Kasumi-1 (cell line): ENCODE measurements around the gene RRAGC.
"Not testable (repeated sequence)": the region's sequence is repeated elsewhere in the genome, so short reads cannot be mapped to it uniquely, and the experiment has no call there.

Experiments used
- DNase-seq, 2 experiments: peaks; one replicate each; lab custom pipeline; 2025; lab: John Stamatoyannopoulos, UW

Gene RRAGC

DNA sequence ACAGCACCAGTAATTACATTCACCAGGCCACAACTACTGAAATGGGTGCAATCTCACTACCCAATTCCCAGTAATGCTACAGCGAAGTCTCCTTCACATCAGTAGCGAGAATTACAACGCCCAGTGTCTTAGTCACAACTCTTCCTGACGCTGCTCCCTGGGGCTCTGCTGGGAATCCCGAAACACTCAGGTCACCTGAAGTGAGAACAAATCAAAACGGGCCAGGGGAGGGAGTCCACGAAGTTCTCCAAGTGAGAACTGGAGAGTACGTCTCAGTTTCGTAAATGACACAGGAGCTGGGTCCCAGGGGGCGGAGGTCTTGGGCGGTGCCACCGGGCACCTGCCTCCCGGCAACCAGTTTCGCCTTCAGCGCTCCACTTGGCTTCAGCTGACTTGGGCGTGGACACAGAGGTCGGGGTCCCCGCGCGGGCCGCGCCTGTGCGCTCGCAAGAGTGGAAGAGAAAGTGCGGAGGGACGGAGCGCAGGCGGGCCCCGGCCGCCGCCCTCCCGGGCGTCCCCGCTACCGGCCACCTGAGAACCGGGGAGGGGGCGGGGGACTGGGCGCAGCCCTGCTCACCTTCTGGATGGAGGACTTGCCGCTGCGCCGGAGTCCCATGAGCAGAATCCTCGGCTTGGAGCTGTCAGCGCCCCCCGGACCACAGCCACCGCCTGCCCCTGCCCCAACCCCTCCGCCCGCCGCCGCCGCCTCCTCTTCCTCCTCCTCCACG, 575 bp downstream of the RRAGC start:
- DNase-seq, result peak; percentile 15 to 20

DNA sequence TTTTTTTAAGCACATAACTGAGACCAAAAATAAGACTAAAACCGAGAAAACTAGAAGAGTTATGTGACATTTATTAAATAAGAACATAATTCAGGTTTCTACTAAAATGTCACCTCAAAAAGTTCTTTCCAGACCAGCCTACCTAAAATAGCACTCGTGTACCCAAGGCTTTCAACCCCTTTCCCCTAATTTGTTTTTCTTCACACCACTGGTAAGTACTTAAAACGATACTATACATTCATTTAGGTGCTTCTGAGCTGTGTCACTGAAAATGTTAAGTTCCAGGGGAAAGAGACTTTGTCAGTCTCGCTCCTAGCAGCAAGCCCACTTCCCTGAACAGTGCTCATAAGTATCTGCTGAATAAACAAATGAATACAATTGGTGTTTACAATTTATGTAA, 6.8 kb downstream of the RRAGC start:
- DNase-seq, result no peak

DNA sequence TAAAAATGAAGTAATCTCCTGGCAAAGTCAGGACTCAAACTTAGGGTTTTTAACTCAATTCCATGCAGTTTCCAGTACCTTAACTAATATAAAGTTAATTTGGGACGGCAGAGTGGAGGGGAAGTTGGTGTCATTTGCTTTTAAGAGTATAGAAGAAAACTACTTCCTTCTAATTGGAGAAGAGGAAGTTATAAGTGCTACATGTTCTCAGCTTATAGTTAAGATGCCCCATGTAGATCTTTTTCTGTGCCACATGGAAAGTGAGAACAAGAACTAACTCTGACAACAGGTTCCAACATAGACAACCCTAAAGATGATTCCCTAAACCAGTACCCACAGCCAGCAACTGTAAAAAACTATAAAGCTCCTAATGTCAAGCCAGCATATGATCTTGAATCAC, 11.5 kb downstream of the RRAGC start:
- DNase-seq, result peak; percentile 90 to 94

DNA sequence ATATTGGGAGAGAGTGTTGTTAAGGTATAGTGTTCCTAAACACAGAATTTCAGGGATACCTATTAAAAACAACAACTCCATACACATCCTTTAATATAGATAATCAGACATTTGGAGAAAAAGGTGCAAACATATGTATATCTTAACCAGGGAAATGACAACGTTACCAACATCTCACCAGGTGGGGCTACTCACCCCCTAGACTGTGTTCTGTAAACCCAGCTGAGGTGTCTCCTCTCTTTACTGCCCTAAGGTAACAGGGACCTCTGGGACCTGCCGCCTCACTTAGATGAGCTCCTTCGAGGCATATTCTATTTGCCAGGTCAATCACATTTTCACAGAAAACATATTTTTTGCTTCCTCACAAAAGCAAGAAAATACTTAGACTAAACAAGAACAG, 13.4 kb downstream of the RRAGC start:
- no peak for DNase-seq

DNA sequence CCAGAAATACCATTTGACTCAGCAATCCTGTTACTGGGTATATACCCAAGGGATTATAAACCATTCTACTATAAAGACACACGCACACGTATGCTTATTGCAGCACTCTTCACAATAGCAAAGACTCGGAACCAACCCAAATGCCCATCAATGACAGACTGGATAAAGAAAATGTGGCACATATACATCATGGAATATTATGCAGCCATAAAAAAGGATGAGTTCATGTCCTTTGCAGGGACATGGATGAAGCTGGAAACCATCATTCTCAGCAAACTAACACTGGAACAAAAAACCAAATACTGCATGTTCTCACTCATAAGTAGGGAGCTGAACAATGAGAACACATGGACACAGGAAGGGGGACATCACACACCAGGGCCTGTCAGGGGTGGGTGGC, 14.5 kb downstream of the RRAGC start:
- DNase-seq, result not testable (repeated sequence)

DNA sequence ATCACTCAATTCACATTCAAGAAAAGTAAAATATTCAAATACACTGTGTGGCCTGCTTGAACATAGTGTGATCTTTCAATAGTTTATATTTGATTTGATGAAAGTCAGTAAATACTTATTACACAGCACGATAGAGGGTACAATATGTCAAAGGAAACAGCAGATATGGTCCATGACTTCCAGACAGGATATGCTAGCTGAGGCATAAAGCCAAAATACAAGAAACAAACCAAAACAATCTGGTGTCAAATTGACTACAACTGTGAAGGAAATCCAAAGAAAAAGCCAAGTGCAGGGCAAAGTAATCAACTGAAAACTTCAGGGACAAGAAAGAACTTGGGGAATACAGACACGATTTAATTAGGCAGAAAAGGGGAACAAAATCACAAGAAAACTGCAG, 19.3 kb downstream of the RRAGC start:
- DNase-seq, result no peak

DNA sequence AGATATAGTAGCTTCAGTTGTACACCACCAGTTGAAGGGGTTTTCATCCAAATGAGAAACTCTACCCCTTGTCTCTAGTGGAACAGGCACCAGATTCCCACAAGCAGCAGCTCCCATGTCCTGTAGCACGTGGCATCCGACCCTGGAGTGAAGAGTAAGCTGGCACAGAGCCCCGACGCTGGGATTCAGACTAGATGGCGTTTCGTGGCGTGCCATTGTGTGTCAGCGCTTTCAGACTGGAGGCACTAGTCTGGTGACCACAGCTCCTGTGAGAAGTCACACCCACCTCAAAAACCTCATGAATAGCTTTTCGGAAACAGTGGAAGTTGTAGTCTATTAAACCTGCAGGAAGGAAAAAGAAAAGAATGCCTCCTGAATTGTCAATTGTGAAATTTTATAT, 20.2 kb downstream of the RRAGC start:
- DNase-seq, result no peak

DNA sequence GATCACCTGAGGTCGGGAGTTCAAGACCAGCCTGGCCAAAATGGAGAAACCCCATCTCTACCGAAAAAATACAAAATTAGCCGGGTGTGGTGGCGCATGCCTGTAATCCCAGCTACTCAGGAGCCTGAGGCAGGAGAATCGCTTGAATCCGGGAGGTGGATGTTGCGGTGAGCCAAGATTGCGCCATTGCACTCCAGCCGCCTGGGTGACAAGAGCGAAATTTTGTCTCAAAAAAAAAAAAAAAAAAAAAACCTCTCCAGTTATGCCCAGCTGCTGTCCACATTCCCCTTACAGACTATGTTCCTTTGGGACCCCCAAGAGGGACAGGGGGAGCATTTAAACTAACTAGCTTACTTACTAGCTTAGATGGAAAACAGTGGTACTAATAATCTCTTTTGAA, 23.3 kb downstream of the RRAGC start:
- not testable (repeated sequence) for DNase-seq

DNA sequence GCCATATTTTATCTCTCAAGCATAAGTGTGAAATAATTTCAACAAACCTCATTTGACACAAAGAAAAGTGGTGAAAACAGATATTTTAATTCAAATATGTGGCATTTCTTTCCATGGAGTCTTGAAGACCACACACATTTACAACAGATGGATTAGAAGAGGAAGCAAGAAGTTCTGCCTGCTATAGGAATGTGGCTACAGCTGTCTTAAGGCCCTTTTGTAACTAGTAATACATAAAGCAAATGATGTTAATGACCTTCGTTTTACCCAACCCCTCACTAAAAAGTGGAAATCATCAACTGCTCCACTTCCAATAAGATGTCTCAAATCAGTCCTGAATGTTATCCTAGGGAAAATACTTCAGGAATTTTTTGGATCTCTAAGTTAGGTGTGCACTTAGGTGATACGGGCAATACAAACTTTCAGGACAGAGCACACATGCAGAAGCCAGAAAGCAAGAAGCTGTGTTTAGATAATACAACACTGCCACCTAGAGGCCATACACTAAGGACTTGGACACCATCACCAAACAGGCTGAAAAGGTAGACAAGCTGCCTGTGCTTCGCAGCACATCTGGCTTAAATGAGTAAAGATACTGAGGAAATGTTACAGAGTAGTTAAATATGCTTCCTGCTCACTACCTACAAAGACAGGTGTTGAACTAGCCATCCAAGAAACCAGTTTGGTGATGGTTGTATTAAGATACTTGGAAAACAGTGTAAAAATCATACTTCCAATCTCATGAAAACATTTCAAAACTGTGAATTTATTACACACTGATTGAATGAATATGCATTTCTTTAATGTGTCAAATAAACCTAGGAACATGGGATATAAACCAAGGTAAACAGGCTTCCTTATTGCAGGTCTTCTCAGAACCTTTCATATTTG, 24.4 kb downstream of the RRAGC start:
- peak; percentile 92 to 93 for DNase-seq

DNA sequence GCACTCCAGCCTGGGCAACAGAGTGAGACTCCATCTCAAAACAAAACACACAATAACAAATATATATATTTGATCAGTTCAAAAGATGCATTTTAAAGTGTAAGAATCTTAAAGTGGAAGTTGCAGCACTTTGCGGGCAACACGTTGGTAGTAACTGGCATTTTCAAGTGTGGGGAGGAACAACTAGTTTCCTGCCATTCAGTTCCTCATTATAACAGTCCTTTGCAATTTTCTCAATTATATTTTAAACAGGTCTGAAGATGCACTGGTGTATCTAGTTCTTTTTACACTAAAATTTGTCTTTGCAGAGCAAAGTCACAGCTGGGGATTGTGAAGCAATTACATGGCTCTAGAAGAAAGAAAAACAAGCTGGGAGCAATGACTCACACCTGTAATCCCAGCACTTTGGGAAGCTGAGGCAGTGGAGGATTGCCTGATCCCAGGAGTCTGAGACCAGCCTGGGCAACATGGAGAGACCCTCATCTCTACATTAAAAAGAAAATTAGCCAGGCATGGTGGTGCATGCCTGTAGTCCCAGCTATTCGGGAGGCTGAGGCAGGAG, 25.3 kb downstream of the RRAGC start:
- peak; percentile 72 to 79 for DNase-seq

DNA sequence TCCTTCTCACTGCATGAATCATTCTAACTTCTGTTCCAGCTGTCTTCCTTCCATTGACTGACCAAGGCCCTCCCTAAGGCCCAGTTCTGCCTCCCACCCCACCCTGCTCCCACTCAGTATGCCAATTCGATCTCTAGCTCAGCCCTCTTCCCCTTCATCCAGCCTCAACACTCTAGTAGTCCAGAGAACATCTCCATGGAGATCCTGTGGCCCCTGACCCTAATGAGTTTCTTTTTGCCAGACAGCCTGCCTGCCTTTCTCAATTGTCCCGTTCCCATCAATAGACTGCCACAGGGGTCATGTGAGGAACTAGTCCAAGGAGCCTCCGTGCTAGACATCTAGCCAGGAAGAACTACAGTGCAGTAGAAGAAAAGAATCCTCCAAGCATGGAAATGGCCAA, 26.4 kb downstream of the RRAGC start:
- DNase-seq, result no peak

DNA sequence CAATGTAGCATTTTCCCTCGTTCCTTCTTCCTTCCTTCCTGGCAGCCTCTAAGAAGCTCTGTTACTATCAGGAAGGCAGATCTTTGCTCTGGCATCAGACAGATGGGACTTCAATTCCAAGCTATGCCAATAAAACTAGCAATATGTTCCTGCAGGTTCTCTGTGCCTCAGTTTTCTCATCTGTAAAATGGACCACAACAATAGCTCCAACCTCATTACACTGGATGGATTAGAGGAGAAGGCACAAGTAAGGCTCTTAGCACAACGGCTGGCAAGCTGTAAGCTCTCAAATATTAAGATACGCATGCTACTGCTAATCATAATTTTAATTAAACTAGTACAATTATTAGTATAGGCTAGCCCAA, 27.2 kb downstream of the RRAGC start:
- no peak for DNase-seq

DNA sequence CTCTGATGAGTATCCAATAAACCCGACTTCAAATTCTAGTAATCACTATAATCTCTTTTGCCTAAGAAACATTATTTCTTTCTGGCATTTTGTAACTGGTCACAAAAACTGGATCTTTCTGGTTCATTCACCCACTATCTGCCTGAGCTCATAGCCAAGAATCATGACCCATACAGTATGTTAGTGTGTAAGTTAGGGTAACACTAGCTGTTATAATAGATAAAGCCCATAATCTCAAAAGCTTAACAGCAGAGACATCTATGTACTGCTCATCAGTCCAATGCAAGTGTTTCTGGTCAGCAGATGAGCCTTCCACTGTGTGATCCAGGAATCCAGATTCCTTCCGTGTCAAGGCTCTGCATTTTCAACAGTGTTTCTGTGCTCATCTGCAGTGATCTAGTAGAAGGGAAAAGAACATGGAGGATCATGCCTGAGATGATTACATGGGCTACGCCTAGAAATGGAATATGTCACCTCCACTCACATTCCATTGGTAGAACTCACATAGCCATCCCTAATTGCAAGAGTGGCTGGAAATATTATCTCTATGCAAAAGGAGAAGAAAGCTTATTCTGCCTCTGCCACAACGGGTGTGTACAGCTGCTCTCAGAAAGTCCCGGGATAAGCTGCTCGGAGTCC, 27.7 kb downstream of the RRAGC start:
- DNase-seq, result no peak

DNA sequence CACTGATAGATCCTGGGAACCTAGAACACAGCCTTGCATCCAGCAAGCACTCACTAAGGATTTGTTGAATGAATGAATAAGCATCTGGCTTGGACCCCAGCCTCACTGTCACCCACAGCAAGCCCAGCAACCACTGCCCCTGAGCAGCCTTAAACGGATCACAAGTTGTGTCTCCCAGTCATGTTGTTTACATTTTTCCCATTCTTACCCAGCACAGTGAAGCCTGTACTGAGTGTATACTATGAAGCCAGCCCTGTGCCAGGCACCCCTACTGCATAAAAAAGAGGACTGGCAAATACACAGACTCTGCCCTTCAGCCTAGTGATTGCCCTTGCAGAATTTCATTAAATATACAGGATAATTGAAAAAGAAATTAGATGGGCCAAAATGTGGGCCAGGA, 30.2 kb downstream of the RRAGC start:
- DNase-seq, result no peak

DNA sequence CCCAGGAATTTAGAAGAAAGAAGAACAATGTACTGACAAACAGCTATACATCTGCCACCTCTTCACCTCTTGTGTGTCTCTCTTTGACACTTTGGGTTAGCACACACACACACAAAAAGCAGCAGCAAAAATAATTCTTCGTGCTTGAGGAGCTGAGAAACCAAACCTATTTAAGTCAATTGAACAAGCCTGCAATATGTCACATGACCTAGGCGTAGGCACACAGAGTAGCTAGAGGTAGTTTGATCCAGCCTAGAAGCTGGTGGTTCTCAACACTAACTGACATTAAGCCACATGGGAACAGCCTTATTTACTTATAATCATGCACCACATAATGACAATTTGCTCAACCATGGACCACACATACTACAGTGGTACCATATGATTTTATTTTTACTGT, 32.3 kb downstream of the RRAGC start:
- DNase-seq, result no peak

DNA sequence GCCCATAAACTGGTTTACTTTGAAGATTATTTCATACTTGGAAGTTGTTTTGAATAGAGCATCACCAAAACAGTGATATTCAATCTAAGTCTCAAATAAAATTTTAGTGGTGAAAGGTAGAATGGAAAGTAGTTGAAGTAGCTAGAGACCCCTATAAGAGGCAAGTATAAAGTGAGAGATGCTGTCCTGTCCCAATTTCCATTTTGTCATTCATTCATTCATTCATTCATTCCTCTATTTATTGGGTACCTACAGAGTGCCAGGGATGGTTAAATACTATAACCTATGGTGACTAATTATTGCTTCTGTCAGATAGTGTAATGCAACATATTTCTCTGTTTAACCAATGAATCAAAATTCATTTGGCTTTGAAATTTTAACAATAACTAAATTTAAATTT, 32.7 kb downstream of the RRAGC start:
- DNase-seq, result no peak

DNA sequence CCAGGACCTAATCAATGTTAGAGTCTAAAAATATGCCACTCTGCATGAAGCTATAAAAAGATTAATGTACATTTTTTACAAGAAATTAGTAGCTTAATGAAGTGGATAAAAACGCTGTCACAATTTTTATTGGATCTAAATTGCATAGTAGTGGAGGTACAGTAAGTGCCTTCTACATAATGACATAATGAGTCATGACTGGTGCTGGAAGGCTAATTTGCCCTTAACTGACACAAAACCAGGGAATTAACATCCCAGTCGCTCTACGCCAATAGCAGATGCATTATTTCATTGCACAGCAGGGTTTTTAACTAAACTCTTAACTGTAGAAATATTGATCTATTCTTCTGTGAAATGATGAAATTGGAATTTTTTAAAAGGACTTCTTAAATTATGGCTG, 33.3 kb downstream of the RRAGC start:
- DNase-seq, result no peak

DNA sequence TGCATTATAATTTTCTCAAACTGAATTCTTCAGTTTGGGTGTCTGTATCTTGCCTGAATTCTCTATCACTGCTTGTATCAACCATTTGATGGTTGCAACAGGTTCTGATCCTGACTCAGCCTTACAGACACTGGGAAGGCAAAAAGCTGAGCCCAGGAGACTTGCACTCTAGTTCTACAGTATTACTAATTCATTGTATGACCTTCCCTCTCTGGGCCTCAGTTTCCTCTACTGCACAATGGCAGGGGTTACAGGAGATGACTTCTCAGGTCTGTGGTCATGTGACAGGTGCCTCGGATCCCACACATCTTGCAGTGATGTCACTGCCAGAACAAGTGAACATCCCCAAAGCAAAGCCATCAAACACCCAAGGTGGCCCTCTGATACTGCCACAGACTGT, 38.7 kb downstream of the RRAGC start:
- no peak for DNase-seq

DNA sequence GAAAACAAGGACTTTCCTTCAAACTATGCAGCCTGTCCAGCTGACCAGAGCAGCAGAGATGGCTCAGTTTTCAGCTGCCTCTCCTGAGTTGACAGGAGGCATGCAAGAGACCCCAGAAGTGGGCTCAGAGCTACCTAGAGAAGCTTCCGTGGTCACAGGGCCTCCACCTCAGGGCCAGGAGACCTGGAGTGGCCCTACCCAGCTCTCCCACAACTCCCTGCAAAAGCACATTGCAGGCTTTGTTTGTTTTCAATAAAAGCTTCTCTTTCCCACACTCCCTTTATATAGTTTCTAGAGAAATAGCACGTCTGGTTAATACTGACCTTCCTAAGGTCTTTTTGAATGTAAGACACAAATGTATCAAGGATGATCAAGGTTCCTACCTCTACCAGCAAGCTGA, 40.1 kb downstream of the RRAGC start:
- DNase-seq, result no peak

DNA sequence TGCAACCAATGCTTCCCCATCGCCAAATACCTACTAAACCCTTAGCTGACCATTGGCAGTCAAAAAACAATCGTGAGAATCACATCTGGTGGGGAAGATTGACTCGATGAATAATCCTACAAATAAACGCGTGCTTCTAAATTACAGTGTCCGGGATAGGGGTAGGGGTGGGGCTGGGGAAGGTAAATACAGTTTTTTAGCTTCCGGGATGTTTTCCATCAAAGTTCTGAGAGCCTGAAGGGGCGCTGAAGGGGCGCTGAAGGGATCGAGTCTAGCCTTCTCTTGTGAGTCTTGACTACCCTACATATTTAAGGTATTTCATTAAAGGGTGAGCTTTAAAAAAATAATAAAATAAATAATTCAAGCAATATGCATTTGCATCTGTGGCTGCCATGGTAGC, 40.5 kb downstream of the RRAGC start:
- DNase-seq, result no peak

DNA sequence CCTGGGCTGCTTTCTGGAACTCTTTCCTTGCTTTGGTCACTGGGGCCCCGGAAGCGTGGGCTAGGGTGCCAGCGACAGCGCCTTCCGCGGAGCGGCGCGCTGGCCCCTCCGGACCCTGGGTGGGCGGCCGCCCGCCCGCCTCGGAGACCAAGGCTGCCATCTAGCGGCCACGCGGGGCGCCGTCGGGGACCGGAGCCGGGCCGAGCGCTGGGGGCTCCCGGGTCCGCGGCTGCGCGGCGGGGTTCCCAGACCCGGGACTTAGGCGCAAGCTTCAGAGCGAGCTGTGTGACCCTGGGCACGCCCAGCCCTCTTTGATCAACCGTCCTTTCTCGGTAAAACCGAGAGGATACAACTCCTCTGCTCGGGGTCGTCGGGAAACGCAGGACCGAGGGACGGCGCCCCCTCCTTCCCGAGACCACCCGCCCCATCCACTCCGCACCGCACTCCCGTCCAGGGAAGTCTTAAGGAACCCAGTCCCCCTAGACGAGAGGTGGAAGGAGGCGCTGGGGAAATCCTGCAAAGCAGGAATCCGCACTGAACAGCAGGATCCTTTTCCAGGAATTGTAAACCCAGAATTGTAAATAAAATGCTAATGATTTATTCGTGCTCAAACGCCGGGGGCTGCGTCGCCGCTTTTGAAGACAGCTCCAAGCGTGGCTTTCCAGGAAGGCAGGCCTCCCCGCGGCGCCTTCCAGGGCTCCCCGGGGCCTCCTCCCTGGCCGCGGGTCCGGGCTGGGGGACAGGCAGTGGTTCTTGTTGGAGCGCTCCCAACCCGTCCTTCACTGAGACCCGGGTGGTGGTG, 41.2 kb downstream of the RRAGC start:
- DNase-seq, result peak in 1 of 2 experiments; percentile 10
